Erythroblast (primary cell): ENCODE measurements around the gene MLX.

ENCODE experiments used
- GATA1 ChIP-seq: IDR thresholded peaks from 2 replicates; pipeline ENCODE4 v1.6.1; 2011; ENCODE audit warnings: low read depth, mild to moderate bottlenecking, control low read depth, low read length, moderate library complexity
- POLR2A ChIP-seq: IDR thresholded peaks from 2 replicates; pipeline ENCODE4 v1.6.1; 2011; ENCODE audit warnings: mild to moderate bottlenecking, low read length

- no peak for TF ChIP-seq POLR2A
- no peak for TF ChIP-seq GATA1
Measured at GRCh38 chr17:42618442-42619150, 51.7 kb downstream of the MLX start.
